Mesodermal cell (in vitro differentiated cells): ENCODE data around the gene MAD1L1.

Experiments used
- H3K27ac ChIP-seq: 2 replicates; pipeline ENCODE4 v1.7.0; 2013; ENCODE audit warnings: mild to moderate bottlenecking, low read depth, low read length, moderate library complexity; ENCODE audit not compliant: severe bottlenecking
- H3K36me3 ChIP-seq: 2 replicates; pipeline ENCODE4 v1.7.1; 2013; ENCODE audit warnings: mild to moderate bottlenecking, low read length, moderate library complexity; ENCODE audit not compliant: control insufficient read depth, insufficient read depth
- H3K4me1 ChIP-seq: one replicate; pipeline ENCODE4 v1.7.1; 2013; ENCODE audit warnings: mild to moderate bottlenecking, low read length; ENCODE audit not compliant: insufficient read depth, control insufficient read depth, poor library complexity, severe bottlenecking
- H3K4me3 ChIP-seq: 2 replicates; pipeline ENCODE4 v1.7.0; 2013; ENCODE audit warnings: low read length, control low read depth, mild to moderate bottlenecking; ENCODE audit not compliant: insufficient read depth, poor library complexity, severe bottlenecking; ENCODE audit errors: extremely low read depth
- H3K9me3 ChIP-seq: 2 replicates; pipeline ENCODE4 v1.7.1; 2013; ENCODE audit warnings: mild to moderate bottlenecking, low read length, moderate library complexity; ENCODE audit not compliant: control insufficient read depth
- WGBS, 2 experiments: methylation state at CpG; one replicate each; pipeline ENCODE4 v1.1.5; 2013; ENCODE audit warnings: missing lambda C conversion rate in 2 of 2; ENCODE audit not compliant: insufficient coverage in 2 of 2; 5-methylcytosine and 5-hydroxymethylcytosine counted together

The MAD1L1 gene

GRCh38 chr7:2090526-2091520 is 141.9 kb downstream of the MAD1L1 start:
- Histone ChIP-seq H3K4me1 (no peaks in the 10 kb centered on the region), H3K27ac (no peak overlapping the region), H3K9me3 (no peaks in the 10 kb centered on the region), H3K4me3 (no peak overlapping the region), H3K36me3 (peaks cover 12% of the 10 kb centered on the region)
- 92 to 95% methylated on average over 27 to 28 of the region's 29 CpGs for WGBS, 2 experiments

GRCh38 chr7:2088801-2089200 is 143.9 kb downstream of the MAD1L1 start:
- Histone ChIP-seq H3K36me3 (peaks cover 14% of the 10 kb centered on the region), H3K4me1 (no peaks in the 10 kb centered on the region), H3K9me3 (no peaks in the 10 kb centered on the region), H3K4me3 (no peak overlapping the region), H3K27ac (no peak overlapping the region)
- 95 to 97% methylated on average over 15 of the region's 15 CpGs for WGBS, 2 experiments

GRCh38 chr7:2087744-2088143 is 145.0 kb downstream of the MAD1L1 start:
- 90 to 93% methylated on average over 5 to 7 of the region's 11 CpGs for WGBS, 2 experiments
- H3K27ac ChIP-seq = no peak overlapping the region
- H3K4me1 ChIP-seq = peaks cover 4% of the 10 kb centered on the region
- H3K4me3 ChIP-seq = no peak overlapping the region
- no peaks in the 10 kb centered on the region for H3K9me3 ChIP-seq
- peaks cover 9% of the 10 kb centered on the region for H3K36me3 ChIP-seq

- WGBS, 2 experiments = 94 to 99% methylated on average over 10 to 11 of the region's 13 CpGs
- no peak overlapping the region for H3K4me3 ChIP-seq
- H3K4me1 ChIP-seq = peaks cover 7% of the 10 kb centered on the region
Measured at GRCh38 chr7:2086229-2086628, 146.5 kb downstream of the MAD1L1 start.

GRCh38 chr7:2085804-2086203 is 146.9 kb downstream of the MAD1L1 start:
- Histone ChIP-seq H3K9me3 (no peaks in the 10 kb centered on the region), H3K4me1 (peaks cover 7% of the 10 kb centered on the region), H3K4me3 (no peak overlapping the region), H3K27ac (no peak overlapping the region), H3K36me3 (peaks cover 5% of the 10 kb centered on the region)
- 95 to 100% methylated on average over 4 to 13 of the region's 16 CpGs for WGBS, 2 experiments

More at GRCh38 chr7:2086229-2086628, 146.5 kb downstream of the MAD1L1 start:
- Histone ChIP-seq H3K9me3 (no peaks in the 10 kb centered on the region), H3K27ac (no peak overlapping the region), H3K36me3 (peaks cover 5% of the 10 kb centered on the region)

GRCh38 chr7:2084781-2085505 is 147.8 kb downstream of the MAD1L1 start:
- no peaks in the 10 kb centered on the region for H3K9me3 ChIP-seq
- WGBS, 2 experiments = 90 to 92% methylated on average over 22 to 24 of the region's 25 CpGs
- peaks cover 7% of the 10 kb centered on the region for H3K4me1 ChIP-seq

GRCh38 chr7:2084331-2084730 is 148.4 kb downstream of the MAD1L1 start:
- Histone ChIP-seq H3K4me1 (peaks cover 7% of the 10 kb centered on the region), H3K9me3 (no peaks in the 10 kb centered on the region), H3K27ac (no peak overlapping the region), H3K36me3 (peaks cover 5% of the 10 kb centered on the region), H3K4me3 (no peak overlapping the region)
- 97 to 99% methylated on average over 18 of the region's 18 CpGs for WGBS, 2 experiments

More at GRCh38 chr7:2084781-2085505, 147.8 kb downstream of the MAD1L1 start:
- no peak overlapping the region for H3K4me3 ChIP-seq
- H3K36me3 ChIP-seq = peaks cover 5% of the 10 kb centered on the region
- H3K27ac ChIP-seq = no peak overlapping the region

GRCh38 chr7:2083362-2083761 is 149.4 kb downstream of the MAD1L1 start:
- H3K36me3 ChIP-seq = peaks cover 5% of the 10 kb centered on the region
- no peaks in the 10 kb centered on the region for H3K9me3 ChIP-seq
- 96 to 98% methylated on average over 16 to 17 of the region's 17 CpGs for WGBS, 2 experiments
- no peak overlapping the region for H3K27ac ChIP-seq
- peaks cover 7% of the 10 kb centered on the region for H3K4me1 ChIP-seq
- H3K4me3 ChIP-seq = no peak overlapping the region

- 83 to 85% methylated on average over 27 to 31 of the region's 31 CpGs for WGBS, 2 experiments
- peak overlapping the region; percentile 41 for H3K27ac ChIP-seq
- H3K9me3 ChIP-seq = no peaks in the 10 kb centered on the region
- H3K4me3 ChIP-seq = no peak overlapping the region
- H3K4me1 ChIP-seq = peaks cover 7% of the 10 kb centered on the region
- peaks cover 9% of the 10 kb centered on the region for H3K36me3 ChIP-seq
Measured at GRCh38 chr7:2082139-2082998, 150.4 kb downstream of the MAD1L1 start.

- no peaks in the 10 kb centered on the region for H3K9me3 ChIP-seq
Measured at GRCh38 chr7:2081526-2082135, 151.1 kb downstream of the MAD1L1 start.

More at GRCh38 chr7:2081526-2082135, 151.1 kb downstream of the MAD1L1 start:
- Histone ChIP-seq H3K27ac (no peak overlapping the region), H3K36me3 (peaks cover 15% of the 10 kb centered on the region), H3K4me1 (peaks cover 7% of the 10 kb centered on the region), H3K4me3 (no peak overlapping the region)
- 89 to 94% methylated on average over 22 to 23 of the region's 24 CpGs for WGBS, 2 experiments
